Measurements from ENCODE around the gene TTLL10.
"Not testable (repeated sequence)": the region's sequence is repeated elsewhere in the genome, so short reads cannot be mapped to it uniquely, and the experiment has no call there.

Gene TTLL10

DNA sequence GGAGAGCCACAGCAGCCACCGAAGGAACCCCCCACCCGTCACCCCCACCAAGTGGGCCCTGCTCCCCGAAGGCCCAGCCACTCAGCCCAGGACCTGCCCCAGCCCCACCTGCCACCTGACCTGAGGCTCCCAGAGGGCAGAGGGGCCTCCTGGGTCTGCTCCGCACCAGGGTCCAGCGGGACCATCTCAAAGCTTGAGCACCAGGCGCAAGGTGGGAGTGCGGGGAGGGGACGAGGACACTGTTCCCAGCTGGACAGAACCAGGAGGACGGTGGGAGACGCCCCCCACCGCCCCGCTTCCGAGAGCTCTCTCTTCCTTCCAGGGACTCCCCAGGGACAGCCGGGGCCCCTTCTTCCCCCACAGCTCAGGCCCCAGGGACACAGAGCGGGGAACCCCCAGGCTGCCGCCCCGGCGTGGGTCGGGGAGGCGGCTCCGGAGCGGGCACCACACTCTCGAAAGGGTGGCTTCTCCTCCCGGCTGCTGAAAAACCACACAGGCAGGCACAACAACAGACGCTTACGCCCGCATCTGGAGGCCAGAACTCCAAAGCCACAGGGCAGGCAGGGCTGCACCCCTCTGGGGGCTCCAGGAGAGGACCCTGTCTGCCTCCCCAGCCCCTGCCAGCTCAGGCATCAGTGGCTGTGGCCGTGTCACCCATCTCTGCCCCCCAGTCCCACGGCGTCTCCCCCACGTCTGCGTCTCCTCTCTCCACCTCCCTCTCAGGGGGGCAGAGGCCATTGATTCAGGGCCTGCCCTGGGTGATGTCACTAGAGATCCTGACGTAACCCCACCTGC lies 1.9 kb upstream of the TTLL10 start:
- DNase-seq: no peak

GRCh38 chr1:1173061-1173792 lies 453 bp upstream of the TTLL10 start:
- no peak for DNase-seq

- no peak for DNase-seq
Measured at GRCh38 chr1:1175221-1176062, 1.8 kb downstream of the TTLL10 start.

DNA sequence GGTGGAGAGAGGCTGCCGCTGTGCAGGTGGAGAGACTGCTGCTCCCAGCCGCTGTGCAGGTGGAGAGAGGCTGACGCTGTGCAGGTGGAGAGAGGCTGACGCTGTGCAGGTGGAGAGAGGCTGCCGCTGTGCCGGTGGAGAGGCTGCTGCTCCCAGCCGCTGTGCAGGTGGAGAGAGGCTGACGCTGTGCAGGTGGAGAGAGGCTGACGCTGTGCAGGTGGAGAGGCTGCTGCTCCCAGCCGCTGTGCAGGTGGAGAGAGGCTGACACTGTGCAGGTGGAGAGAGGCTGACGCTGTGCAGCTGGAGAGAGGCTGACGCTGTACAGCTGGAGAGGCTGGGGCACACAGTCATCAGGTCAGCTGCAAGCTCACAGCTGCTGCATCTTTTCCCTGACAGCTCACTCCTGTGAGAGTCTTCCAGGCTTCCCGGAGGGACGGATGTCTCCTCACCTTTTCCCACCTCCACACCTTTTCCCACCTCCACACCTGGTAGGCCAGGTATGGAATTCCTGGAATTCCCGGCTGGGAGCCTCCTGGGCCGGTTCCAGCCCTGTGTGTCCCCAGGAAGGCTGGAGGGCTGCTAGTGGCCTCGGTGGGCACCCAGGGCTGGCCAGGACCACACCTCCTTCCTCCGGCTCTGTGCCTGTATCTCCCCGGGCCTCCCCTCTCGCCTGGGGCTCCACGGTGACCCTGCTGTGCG lies 2.5 kb downstream of the TTLL10 start:
- DNase-seq: not testable (repeated sequence)

DNA sequence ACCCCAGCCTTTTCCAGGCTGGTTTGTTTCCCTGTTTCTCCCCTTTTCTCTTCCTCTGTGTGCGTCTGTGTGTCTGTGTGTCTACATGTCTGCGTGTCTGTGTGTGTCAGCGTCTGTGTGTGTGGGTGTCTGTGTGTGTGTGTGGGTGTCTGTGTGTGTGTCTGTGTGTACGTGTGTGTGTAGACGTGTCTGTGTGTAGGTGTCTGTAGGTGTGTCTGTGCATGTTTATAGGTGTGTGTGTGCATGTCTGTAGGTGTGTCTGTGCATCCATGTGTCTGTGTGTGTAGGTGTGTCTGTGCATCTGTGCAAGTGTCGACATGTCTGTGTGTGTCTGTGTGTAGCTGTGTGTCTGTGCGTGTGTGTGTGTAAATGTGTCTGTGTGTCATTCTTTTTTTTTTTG lies 3.3 kb downstream of the TTLL10 start:
- no peak for DNase-seq

- DNase-seq: no peak
Measured at GRCh38 chr1:1177452-1178206, 3.9 kb downstream of the TTLL10 start.

DNA sequence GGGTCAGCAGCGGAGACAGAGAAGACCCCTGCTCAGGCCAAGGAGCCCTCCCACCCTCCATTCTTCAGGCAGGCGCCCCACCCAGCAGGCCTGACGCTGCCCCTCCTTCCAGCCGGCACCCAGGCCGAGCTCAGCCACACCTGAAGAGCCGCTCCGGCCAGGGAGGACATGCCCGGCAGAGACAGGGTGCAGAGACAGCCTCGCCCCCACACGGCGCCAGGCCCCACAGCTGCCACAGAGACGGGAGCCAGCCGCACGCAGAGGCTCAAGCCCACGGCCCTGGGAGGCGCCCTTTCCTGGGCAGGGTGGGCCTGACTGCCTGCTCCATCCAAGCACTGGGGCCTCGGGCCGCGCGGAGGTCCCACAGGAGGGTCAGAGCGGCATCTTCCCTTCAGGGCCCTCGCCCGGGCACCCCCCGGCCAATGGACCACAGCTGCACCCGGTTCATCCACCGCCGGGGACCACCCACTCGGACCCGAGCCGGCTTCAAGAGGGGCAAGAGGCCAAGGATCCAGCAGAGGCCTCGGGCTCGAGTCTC lies 5.2 kb downstream of the TTLL10 start:
- no peak for DNase-seq

DNA sequence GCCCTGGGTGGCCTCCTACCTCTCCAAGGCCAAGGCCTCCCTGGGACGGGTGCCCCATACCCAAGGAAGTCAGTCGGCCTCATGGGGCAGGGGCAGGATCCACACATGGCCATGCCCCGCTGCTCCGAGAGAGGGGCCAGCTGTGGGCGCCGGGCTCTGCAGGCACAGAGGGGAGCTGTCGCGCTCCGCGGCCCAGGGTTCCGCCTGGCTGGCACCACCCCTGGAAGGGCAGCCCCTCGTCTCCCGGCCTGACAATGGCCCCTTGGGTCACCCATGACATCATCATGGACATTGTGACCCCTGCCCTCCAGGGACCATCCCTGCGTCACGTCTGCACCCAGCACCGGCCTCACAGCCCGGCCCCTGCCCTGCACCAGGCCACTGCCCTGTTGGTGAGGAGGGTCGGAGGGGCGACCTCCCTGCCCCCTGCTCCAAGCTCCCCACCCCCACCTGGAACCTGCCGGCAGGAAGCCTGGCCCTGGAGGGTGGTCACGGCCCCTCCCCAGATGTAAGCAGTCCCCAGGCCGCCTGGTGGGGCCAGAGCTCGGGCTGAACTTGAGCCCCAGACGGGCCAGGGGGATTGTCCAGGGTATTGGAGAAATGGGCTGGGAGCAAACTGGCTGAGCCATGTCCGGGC lies 5.8 kb downstream of the TTLL10 start:
- no peak for DNase-seq

DNA sequence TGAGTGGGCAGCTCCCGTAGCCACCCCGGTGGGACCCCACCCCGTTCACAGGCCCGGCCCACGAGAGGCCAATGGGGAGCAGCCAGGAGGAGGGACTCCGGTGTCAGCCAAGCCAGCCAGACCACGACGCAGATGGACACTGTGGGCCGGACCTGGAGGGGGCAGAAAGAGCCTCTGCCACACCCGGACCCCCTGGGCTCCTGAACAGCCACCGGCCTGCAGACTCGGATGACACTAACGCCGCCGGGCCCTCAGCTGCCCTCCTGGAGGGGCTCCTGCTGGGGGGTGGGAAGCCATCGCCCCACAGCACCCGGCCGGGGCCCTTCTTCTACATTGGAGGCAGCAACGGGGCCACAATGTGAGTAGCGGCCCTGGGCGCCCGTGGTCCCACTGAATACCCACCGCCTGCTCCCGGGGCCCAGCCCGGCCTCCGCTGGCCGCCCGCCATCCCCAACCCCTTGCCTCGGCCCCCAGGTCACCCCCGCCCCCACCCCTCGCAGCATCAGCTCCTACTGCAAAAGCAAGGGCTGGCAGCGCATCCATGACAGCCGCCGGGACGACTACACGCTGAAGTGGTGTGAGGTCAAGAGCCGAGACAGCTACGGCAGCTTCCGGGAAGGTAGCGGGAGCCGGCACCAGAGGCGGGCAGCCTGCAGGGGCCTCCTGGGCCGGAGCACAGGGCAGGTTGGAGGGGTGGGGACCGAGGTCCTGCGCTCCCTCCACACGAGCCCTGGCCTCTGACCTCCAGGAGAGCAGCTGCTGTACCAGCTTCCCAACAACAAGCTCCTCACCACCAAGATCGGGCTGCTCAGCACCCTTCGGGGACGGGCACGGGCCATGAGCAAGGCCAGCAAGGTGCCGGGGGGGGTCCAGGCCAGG lies 6.5 kb downstream of the TTLL10 start:
- DNase-seq: no peak

GRCh38 chr1:1181129-1181937 lies 7.7 kb downstream of the TTLL10 start:
- no peak for DNase-seq

DNA sequence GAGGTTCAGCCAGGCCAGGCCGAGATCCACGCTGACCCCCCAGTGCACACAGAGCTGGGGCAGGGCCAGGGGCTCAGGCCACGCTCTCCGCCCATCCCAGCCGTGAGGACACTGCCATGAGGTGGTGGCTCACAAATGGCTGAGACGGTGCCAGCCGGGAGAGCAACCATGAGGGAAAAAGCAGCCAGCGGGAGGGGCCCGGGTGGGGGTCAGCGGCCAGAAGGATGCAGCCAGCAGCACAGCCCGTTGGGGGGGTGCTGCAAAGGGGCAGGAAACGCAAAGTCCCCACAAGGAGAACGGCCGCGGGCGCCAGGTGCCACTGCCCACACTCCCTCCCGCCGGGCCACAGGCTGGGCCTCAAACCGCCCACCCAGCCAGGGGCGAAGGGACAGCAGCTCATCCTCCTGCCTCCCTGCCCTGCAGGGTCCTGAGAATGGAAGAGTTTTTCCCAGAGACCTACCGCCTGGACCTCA lies 8.3 kb downstream of the TTLL10 start:
- no peak for DNase-seq

- DNase-seq: no peak
Measured at GRCh38 chr1:1182491-1183220, 9.0 kb downstream of the TTLL10 start.

- DNase-seq: no peak
Measured at GRCh38 chr1:1183221-1183747, 9.6 kb downstream of the TTLL10 start.

DNA sequence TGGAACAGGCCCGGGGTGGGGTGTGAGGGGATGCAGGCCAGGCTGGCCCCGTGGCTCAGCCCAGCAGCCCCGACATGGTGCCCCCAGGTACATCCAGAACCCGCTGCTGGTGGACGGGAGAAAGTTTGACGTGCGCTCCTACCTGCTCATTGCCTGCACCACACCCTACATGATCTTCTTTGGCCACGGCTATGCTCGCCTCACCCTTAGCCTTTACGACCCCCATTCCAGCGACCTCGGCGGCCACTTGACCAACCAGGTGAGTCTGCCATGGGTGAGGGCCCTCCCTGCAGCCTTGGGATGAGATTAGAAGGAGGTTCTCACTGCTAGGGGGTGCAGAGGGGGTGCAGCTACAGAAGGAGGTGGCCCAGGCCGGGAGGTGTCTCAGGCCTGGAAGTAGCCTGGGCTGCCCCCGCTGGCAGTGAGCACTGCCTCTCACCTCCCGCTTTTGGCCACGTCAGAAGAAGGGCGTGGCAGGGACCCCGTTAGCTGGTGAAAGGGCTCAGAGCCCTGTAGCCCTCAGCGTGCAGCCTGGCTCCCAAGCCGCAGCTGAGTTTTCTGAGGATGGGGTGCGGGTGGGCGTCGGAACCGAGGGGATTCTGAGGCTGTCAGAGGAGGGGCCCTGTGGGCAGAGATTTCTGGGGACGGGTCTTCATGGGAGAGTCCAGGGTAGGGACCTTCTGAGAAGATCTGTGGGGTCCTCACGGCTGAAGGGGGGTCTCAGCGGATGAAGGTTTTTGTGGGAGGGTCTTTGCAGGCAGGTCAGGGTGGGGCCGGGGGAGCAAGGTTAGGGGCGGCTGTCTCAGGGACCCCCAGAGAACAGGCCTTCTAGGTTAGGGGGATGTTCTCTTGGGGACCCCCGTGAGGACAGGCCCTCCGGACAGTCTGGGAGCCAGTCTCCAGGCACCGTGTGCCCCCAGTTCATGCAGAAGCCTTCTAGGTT lies 10.4 kb downstream of the TTLL10 start:
- no peak for DNase-seq

GRCh38 chr1:1185101-1185765 lies 11.6 kb downstream of the TTLL10 start:
- no peak for DNase-seq

GRCh38 chr1:1187938-1188337 lies 14.3 kb downstream of the TTLL10 start:
- DNase-seq: no peak
